OCI-LY1 (cell line): Measurements from ENCODE around the gene CLEC20A.

Experiments
- H2AFZ ChIP-seq: fragments of 200-600 bp; sonication (generic), shearing (Covaris generic); 2 replicates; pipeline ENCODE4 v1.6.0; 2014; ENCODE audit warnings: antibody characterized with exemption, mild to moderate bottlenecking, low read length
- H3F3A ChIP-seq: fragments of 200-600 bp; sonication (generic), shearing (Covaris generic); 2 replicates; pipeline ENCODE4 v1.6.0; 2014; ENCODE audit warnings: mild to moderate bottlenecking, antibody characterized with exemption, low read length, moderate library complexity; ENCODE audit not compliant: insufficient read depth
- H3K27ac ChIP-seq: fragments of 200-600 bp; sonication (generic); 2 replicates; pipeline ENCODE4 v1.5.1; 2014; ENCODE audit warnings: low read length, mixed run types, mild to moderate bottlenecking, low read depth; ENCODE audit not compliant: poor library complexity, severe bottlenecking
- H3K27me3 ChIP-seq: fragments of 200-600 bp; sonication (generic); 2 replicates; pipeline ENCODE4 v1.6.0; 2014; ENCODE audit warnings: antibody characterized with exemption, mild to moderate bottlenecking, low read length, moderate library complexity; ENCODE audit not compliant: insufficient read depth
- H3K36me3 ChIP-seq: fragments of 200-600 bp; sonication (generic); 2 replicates; pipeline ENCODE4 v1.6.1; 2014; ENCODE audit warnings: mild to moderate bottlenecking, antibody characterized with exemption, low read length, moderate library complexity, mixed read lengths; ENCODE audit not compliant: insufficient read depth
- H3K4me1 ChIP-seq: fragments of 200-600 bp; sonication (generic); 2 replicates; pipeline ENCODE4 v1.5.1; 2014; ENCODE audit warnings: mild to moderate bottlenecking, low read length, moderate library complexity; ENCODE audit not compliant: insufficient read depth, severe bottlenecking
- H3K4me2 ChIP-seq: fragments of 200-600 bp; sonication (generic), shearing (Covaris generic); 2 replicates; pipeline ENCODE4 v1.6.1; 2014; ENCODE audit warnings: low read length
- H3K4me3 ChIP-seq: fragments of 200-600 bp; sonication (generic); 2 replicates; pipeline ENCODE4 v1.5.1; 2014; ENCODE audit warnings: low read length, low read depth, mild to moderate bottlenecking, mixed read lengths; ENCODE audit not compliant: poor library complexity, severe bottlenecking
- H3K79me2 ChIP-seq: fragments of 200-600 bp; shearing (Covaris generic); 2 replicates; pipeline ENCODE4 v1.6.1; 2016; ENCODE audit warnings: mixed run types, low read length, mixed read lengths; ENCODE audit not compliant: insufficient read depth
- H3K9ac ChIP-seq: fragments of 200-600 bp; sonication (generic), shearing (Covaris generic); 2 replicates; pipeline ENCODE4 v1.6.1; 2014; ENCODE audit warnings: mild to moderate bottlenecking, low read length, mixed read lengths
- H3K9me2 ChIP-seq: fragments of 200-600 bp; sonication (generic), shearing (Covaris generic); 2 replicates; pipeline ENCODE4 v1.6.1; 2014; ENCODE audit warnings: low read depth, mild to moderate bottlenecking, low read length, mixed read lengths
- H3K9me3 ChIP-seq: fragments of 200-600 bp; shearing (Covaris generic); 2 replicates; pipeline ENCODE4 v1.6.1; 2014; ENCODE audit warnings: low read length, mixed read lengths
- H4K20me1 ChIP-seq: fragments of 200-600 bp; sonication (generic), shearing (Covaris generic); 2 replicates; pipeline ENCODE4 v1.6.0; 2016; ENCODE audit warnings: mild to moderate bottlenecking, low read length; ENCODE audit not compliant: insufficient read depth
- EZH2 ChIP-seq: fragments of 200-600 bp; sonication (generic), shearing (Covaris generic); IDR thresholded peaks from 2 replicates; pipeline ENCODE4 v1.8.0; 2017; ENCODE audit warnings: borderline replicate concordance, mixed run types, mild to moderate bottlenecking, antibody characterized with exemption, low read length, moderate library complexity, mixed read lengths
- TF ChIP-seq, protein P1 (sequence below): fragments of 200-600 bp; sonication (generic), shearing (Covaris generic); IDR thresholded peaks from 2 replicates; pipeline ENCODE4 v1.5.1; 2017; ENCODE audit warnings: mild to moderate bottlenecking, antibody characterized with exemption, low read length, moderate library complexity, mixed read lengths

CLEC20A gene

DNA sequence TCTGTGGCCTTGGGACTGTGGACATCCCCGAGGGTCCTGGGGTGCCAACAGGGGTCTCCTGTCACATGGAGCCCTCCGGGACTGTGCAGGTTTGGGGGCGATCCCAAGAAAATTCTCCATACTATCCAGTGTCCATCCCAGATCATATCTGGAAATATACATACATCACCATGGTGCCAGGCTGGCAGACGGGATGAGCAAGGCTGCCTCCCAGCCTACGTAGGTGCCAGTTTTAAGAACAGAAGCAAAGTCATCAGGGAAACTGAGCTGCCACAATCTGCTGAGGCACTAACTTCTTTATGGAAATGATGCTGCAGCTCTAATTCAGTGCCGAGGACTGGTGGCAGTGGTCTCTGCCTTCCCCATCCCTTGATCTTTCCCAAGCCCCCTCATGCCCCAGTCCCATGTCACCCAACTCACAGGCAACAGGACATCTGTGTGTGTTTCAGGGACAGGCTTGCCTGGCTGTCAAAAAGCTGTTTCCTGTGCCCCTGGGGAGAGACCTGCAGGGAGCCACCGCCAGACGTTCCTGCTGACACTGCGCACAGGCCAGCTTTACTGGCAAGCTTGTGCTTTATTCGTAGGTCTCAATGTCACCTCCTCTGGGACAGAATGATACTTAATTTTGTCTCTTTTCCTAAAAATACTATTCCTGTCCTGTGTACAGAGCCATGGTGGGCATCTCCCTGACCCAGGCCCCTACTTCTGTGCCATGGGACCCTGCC, 31.6 kb upstream of the CLEC20A start:
- no peak overlapping the region for H2AFZ ChIP-seq
- TF ChIP-seq, protein P1, sequence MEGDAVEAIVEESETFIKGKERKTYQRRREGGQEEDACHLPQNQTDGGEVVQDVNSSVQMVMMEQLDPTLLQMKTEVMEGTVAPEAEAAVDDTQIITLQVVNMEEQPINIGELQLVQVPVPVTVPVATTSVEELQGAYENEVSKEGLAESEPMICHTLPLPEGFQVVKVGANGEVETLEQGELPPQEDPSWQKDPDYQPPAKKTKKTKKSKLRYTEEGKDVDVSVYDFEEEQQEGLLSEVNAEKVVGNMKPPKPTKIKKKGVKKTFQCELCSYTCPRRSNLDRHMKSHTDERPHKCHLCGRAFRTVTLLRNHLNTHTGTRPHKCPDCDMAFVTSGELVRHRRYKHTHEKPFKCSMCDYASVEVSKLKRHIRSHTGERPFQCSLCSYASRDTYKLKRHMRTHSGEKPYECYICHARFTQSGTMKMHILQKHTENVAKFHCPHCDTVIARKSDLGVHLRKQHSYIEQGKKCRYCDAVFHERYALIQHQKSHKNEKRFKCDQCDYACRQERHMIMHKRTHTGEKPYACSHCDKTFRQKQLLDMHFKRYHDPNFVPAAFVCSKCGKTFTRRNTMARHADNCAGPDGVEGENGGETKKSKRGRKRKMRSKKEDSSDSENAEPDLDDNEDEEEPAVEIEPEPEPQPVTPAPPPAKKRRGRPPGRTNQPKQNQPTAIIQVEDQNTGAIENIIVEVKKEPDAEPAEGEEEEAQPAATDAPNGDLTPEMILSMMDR, result no peak
- TF ChIP-seq EZH2, result no peak

DNA sequence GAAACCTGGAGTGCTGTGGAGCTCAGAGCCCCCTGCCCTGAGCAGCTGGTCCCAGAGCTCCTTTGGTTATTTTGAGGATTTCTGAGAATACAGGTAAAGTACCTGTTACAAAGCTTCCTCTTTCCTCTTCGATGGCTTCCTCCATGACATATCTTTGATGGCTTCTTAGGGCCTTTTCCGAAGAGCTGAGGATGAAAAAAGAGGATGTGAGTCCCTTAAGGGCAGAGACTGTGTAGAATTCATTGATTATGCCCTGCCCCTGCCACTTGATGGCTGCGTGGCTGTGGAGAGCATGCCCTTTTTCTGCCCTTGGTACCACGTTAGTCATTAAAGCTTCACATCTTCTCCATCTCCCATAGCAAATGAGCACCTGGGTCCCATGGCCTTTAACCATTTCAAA, 30.4 kb upstream of the CLEC20A start:
- H3K9me2 ChIP-seq, result no peaks in the 10 kb centered on the region
- H3K4me3 ChIP-seq, result no peak overlapping the region
- H3K36me3 ChIP-seq, result no peaks in the 10 kb centered on the region
- no peaks in the 10 kb centered on the region for H3K4me1 ChIP-seq
- H3K79me2 ChIP-seq, result no peaks in the 10 kb centered on the region
- H2AFZ ChIP-seq, result no peak overlapping the region
- H3K27me3 ChIP-seq, result 0 out of 2 replicates have a peak, but pooled peaks cover 5% of the 10 kb centered on the region
- H4K20me1 ChIP-seq, result no peaks in the 10 kb centered on the region
- H3K4me2 ChIP-seq, result no peak overlapping the region
- H3K27ac ChIP-seq, result no peak overlapping the region
- H3K9ac ChIP-seq, result no peak overlapping the region
- H3K9me3 ChIP-seq, result no peaks in the 10 kb centered on the region
- TF ChIP-seq, protein P1, result no peak
- TF ChIP-seq EZH2, result no peak
- no peaks in the 10 kb centered on the region for H3F3A ChIP-seq

More for the DNA sequence above, 31.6 kb upstream of the CLEC20A start:
- Histone ChIP-seq H3K9me3 (no peaks in the 10 kb centered on the region), H4K20me1 (no peaks in the 10 kb centered on the region), H3K4me1 (peaks cover 3% of the 10 kb centered on the region), H3K36me3 (no peaks in the 10 kb centered on the region), H3K27me3 (0 out of 2 replicates have a peak, but pooled peaks cover 5% of the 10 kb centered on the region), H3K4me3 (no peak overlapping the region), H3K79me2 (no peaks in the 10 kb centered on the region), H3K9me2 (no peaks in the 10 kb centered on the region), H3K9ac (no peak overlapping the region), H3K4me2 (no peak overlapping the region), H3K27ac (no peak overlapping the region), H3F3A (no peaks in the 10 kb centered on the region)

DNA sequence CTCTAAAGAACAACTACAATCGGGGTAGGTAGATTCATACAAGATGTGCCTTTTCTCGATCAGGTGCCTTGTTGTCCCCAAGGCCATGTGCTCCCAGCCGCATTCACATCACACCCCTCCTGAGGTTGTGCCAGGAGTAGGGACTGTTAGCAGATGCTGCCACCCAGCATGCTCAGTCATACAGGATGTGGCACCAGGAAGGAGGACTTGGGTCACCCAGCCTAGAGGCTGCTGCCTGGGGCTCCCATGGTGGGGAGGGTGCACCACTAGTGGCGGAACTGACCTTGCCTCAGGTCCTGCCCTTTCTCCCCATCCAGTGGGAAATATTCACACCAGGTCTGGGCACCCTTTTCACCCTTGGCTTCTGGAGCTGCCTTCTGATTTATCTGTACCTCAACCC, 24.5 kb upstream of the CLEC20A start:
- TF ChIP-seq EZH2, result no peak
- TF ChIP-seq, protein P1, result no peak
- H3K4me3 ChIP-seq, result no peak overlapping the region

More for the DNA sequence above, 24.5 kb upstream of the CLEC20A start:
- H3K4me2 ChIP-seq, result no peak overlapping the region
- no peaks in the 10 kb centered on the region for H3K9me2 ChIP-seq
- no peaks in the 10 kb centered on the region for H3K9me3 ChIP-seq
- no peaks in the 10 kb centered on the region for H3K79me2 ChIP-seq
- H3K4me1 ChIP-seq, result no peaks in the 10 kb centered on the region
- no peaks in the 10 kb centered on the region for H3K36me3 ChIP-seq
- H3K9ac ChIP-seq, result no peak overlapping the region
- no peaks in the 10 kb centered on the region for H3F3A ChIP-seq
- no peaks in the 10 kb centered on the region for H4K20me1 ChIP-seq
- H2AFZ ChIP-seq, result no peak overlapping the region
- no peak overlapping the region for H3K27ac ChIP-seq
- H3K27me3 ChIP-seq, result peaks cover 5% of the 10 kb centered on the region; the same call in 1 of the 2 replicates
